Tongue (tissue), 2 donors: ENCODE data around the gene SEMA3G. TPM values are rescaled to one million over a fixed set of nuclear protein-coding genes. Genes with fewer than 3 reads are reported as not detected.
A peak's percentile ranks its signal among the peaks of the same experiment; 100 is the strongest.

ENCODE experiments used
- DNase-seq: peaks from one replicate; pipeline ENCODE4 v3.0.0-alpha.2; 2015
- total RNA-seq: library from RNA; depleted of rRNA; stranded (reverse); fragments of >200 nt; gene quantifications from one replicate; pipeline ENCODE4 v1.2.3, GENCODE V29; 2014

Gene SEMA3G
- 14.0 TPM for total RNA-seq

- peak; percentile 80 for DNase-seq
Observed at GRCh38 chr3:52444860-52445793, at the start of gene SEMA3G. SEMA3G (minus strand) TSS chr3:52445103; CDS start chr3:52445027, 76 bp downstream.

DNA sequence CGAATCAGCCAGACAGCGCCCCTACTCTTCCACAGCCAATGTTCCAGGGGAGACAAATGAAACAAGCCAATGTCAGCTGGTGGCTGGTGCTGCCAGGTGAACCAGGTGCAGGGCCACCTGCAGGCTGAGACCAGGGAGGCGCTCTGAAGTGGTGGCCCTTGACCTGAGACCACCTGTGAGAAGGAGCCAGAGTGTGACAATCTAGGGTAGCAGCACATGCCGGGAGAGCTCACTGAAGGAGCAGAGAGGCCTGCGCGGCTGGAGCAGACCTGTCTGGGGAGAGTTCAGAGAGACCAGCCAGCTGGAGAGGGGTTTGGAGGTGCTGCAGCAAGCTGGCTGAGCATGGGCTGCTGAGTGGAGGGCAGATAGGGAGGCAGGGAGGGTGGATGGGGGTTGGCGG is 49.5 kb upstream of the SEMA3G start:
- no peak for DNase-seq

DNA sequence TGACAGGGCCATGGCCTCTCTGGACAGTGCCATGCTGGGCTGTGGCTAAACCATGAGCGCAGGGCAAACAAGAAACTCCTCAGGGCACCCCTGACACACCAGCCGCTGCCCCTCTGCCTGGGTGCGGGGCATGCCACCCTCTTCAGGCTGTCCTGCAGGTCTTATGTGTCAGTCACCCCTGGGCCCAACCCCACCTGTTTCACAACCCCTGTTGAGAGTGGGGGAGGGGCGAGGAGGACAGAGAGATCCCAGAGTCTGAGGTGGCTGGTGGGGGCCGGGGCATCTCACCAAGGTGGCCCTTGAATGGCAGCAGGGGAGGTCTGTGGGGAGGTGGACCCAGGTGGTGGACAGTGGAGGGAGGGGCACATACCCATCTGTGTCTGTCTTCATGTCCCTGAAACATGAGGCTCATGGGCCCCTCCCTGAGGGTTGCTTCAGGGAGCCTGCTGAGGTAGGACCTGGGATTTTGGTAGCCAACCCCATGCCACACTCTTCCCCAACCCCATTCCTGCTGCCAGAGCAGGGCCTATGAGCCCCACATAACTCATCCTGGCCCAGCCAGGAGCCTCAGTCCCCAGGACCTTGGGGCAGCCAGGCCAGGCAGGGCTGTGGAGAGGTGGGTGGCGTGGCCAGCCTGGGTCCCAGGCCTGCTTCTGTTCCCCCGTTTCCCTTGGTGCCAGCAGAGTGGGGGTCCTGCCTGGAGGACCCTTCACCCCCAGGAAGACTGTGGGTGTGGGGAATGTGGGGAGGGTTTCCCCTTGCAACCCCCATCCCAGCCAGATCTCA is 48.5 kb upstream of the SEMA3G start:
- no peak for DNase-seq

DNA sequence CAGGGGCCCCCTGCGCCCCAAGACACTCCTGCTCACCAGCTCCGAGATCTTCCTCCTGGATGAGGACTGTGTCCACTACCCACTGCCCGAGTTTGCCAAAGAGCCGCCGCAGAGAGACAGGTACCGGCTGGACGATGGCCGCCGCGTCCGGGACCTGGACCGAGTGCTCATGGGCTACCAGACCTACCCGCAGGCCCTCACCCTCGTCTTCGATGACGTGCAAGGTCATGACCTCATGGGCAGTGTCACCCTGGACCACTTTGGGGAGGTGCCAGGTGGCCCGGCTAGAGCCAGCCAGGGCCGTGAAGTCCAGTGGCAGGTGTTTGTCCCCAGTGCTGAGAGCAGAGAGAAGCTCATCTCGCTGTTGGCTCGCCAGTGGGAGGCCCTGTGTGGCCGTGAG is 47.2 kb upstream of the SEMA3G start:
- DNase-seq: no peak

DNA sequence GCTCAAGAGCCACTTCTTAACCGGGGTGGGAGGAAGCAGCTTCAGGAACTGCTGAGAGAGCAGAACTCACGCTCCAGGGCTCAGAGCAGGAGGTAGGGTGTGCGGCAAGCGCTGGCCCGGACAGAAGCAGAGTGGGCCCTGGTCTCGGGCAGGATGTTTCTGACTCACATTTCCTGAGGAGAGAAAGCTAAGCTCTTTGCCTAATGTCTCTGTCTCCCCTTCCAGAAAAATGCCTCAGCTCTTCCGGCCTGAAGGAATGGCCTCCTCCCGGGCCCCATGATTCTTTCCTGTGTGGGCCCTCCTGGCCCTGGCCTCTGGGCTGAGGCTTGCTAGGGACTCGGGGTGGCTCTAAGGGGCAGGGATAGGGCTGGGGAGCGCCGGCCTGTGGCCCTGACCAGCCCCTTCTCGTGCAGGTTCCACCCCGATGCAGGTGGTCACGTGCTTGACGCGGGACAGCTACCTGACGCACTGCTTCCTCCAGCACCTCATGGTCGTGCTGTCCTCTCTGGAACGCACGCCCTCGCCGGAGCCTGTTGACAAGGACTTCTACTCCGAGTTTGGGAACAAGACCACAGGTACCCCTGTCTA is 46.1 kb upstream of the SEMA3G start:
- no peak for DNase-seq

GRCh38 chr3:52490035-52490938 is 45.4 kb upstream of the SEMA3G start:
- no peak for DNase-seq

GRCh38 chr3:52489453-52489852 is 44.5 kb upstream of the SEMA3G start:
- no peak for DNase-seq

- DNase-seq: no peak
Observed at GRCh38 chr3:52488746-52489145, 43.8 kb upstream of the SEMA3G start.

GRCh38 chr3:52487788-52488691 is 43.1 kb upstream of the SEMA3G start:
- DNase-seq: no peak

- no peak for DNase-seq
Observed at GRCh38 chr3:52487050-52487787, 42.3 kb upstream of the SEMA3G start.

DNA sequence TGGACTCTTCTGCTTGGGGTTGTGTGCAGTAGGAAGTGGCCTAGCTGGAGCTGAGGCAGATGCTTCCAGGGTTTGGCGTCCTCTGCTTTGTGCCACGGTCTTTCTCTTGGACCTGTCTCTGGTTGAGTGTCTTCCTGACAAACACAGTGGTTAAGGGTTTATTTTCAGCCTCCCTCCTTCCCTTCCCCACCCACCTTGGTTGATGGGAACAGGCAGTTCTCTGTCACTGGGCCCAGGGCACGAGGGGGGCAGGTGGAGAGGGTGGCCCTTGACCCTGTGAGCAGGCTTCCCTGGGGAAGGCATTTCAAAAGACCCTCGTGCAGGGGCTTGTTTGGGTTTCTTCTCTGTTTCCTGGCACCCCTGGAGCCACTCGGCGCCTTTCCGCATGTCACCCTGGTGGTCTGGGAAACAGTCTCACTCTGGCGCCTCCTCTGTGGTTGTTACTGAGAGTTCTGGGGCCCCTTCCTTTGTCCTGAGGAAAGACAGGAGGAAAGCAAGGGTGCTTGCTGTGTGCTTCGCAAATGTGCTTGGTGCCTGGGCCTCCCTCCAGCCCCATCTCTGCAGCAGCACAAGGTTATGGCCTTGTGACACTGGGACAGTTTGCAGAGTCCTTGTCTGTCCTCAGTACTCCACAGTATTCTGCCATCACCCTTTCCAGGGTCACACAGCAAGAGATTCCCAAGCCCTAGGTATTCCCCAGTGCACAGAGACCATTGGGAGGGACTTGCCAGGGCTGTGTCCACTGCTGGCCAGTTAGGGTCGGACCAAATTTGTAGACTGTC is 40.0 kb upstream of the SEMA3G start:
- no peak for DNase-seq

GRCh38 chr3:52483577-52484381 is 38.9 kb upstream of the SEMA3G start:
- DNase-seq: peak; percentile 53

- DNase-seq: no peak
Observed at GRCh38 chr3:52483081-52483480, 38.2 kb upstream of the SEMA3G start.

DNA sequence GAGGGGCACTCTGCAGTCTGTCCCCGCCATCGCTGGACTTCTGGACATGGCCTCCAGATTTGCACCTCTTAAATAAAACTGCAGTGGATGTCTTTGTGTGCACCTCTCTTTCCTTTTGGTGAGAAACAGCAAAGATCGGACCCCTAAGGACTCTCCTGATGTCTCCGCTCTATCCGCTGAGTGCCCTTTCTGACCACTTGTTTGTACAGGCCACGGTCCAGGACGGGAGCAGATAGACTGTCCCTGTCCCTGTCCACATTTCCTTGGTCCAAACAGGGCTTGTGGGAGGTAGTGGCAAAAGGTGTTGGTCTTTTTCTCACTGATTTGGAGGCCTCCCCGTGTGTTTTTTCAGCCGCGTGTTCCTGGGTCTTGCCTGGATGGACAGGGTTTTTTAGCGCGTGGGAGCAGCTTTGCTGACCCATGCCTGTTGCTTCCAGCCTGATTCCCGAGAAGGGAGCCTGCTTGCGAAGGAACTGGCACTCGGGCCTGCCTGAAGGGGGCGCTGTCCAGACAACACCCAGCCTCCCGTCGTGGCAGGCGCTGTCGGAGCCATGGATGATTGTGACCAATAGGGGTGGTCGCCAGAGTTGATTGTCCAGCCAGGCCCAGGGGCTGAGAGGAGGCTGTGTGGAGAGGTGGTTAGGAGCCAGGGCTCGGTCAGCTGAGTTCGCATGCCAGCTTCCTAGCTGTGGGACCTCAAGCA is 37.1 kb upstream of the SEMA3G start:
- no peak for DNase-seq

DNA sequence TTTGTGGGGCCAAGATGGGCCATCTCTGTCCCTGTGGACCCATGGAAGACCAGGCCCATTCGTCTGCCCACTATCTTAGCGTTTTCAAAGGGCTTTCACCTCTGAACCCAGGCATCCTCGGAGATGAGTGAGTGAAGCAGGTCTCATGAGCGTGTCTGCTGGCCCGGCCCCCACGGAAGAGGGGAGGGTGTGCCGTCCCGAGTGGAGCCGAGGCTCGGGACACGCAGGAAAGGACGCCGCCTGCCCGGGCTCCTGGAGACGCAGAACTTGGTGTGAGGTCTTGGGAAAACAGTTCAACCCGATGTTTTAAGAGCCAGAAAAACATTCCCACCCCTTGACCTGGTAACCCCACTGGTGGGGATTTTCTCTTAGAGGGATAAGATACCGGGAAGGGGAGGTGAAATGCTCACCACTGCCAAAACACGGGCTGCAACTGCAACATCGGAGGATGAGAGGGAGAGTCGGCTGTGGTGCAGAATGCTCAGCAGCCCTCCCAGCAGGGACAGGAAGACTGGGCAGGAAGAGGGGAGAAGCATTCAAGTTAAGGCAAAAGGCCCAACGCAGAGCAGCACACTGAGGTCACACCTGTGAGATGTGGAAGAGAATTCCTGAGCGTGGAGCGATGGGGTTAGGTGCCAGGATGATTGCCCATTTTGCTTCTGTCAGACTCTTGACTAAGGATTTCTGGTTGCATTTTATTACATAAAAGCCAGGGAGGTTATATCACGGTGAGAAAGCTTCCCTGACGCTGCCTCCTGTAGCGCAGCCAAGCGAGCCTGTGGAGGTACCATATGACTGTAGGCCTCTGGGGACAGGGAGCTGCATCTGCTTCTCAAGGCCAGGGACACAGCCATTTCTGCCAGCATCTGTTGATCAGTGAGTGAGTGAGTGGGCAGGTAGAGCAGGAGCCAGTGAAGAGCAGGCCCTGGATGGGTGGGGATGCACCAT is 36.1 kb upstream of the SEMA3G start:
- no peak for DNase-seq

DNA sequence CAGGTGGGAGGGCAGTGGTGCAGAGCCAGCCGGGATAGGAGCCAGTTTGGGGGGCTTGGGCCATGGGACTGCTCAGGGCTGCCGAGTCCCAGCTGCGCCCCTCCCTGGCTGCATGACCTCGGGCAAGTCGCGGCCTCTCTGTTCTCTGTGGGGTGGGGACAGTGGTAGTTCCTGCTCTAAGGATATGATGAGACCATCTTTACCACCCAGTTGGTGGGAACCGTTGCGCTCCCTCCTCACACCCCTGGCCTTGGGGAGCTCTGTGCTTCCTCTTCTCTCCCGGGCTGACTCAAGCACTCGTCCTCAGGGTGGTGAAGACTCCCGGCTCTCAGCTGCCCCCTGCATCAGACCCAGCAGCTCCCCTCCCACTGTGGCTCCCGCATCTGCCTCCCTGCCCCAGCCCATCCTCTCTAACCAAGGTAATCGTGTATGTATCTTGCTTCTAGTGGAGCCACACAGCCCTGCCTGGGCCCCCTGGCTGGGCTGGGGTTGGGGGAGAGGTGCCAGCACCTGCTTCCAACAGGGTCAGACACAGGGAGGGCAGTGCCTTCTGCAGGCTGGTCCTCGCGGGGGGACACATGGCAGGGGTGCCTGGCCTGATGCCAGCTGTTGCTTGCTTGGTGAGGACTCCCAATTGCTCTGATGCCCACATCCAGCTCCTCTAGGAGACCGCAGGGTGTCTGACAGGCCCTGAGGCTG is 35.1 kb upstream of the SEMA3G start:
- no peak for DNase-seq
